Astrocyte of the spinal cord (primary cell): ENCODE results near the gene CD37.
"Not testable (repeated sequence)": the region's sequence is repeated elsewhere in the genome, so short reads cannot be mapped to it uniquely, and the experiment has no call there.

Experiments
- DNase-seq: peaks from one replicate; pipeline ENCODE4 v3.0.0; 2011; ENCODE audit warnings: low read depth, low spot score
- H3K4me3 ChIP-seq: 2 replicates; pipeline ENCODE4 v1.5.1; 2011; ENCODE audit warnings: low read depth, mild to moderate bottlenecking, low read length, moderate library complexity
- CTCF ChIP-seq: IDR thresholded peaks from 2 replicates; pipeline ENCODE4 v1.5.1; 2012; ENCODE audit warnings: low read depth, mild to moderate bottlenecking, low read length, inconsistent platforms
- in situ Hi-C: cut with HindIII; loops from 2 replicates; pipeline ENCODE4 v1.10.0; 2017; ENCODE audit warnings: low sequenced_read_pairs

The CD37 gene

GRCh38 chr19:49335071-49335783 is at the start of gene CD37:
CD37 (plus strand) TSS chr19:49335406; CDS start chr19:49335541, 135 bp downstream.
- in situ Hi-C loops: no loop called here
- no peak within 1 kb of the TSS for H3K4me3 ChIP-seq
- no peak for DNase-seq
- no peak for TF ChIP-seq CTCF

- in situ Hi-C loops: no loop called here
- TF ChIP-seq CTCF: no peak
- DNase-seq: no peak
Observed at GRCh38 chr19:49287141-49287770, 48.0 kb upstream of the CD37 start.

GRCh38 chr19:49288205-49288604 is 47.0 kb upstream of the CD37 start:
- H3K4me3 ChIP-seq, in situ Hi-C loops, DNase-seq: not testable (repeated sequence)

More at GRCh38 chr19:49287141-49287770, 48.0 kb upstream of the CD37 start:
- H3K4me3 ChIP-seq: no peak overlapping the region

GRCh38 chr19:49289286-49289685 is 45.9 kb upstream of the CD37 start:
- DNase-seq, in situ Hi-C loops: not testable (repeated sequence)

GRCh38 chr19:49290517-49290916 is 44.7 kb upstream of the CD37 start:
- no peak for DNase-seq
- H3K4me3 ChIP-seq: no peak overlapping the region
- no peak for TF ChIP-seq CTCF
- in situ Hi-C loops: no loop called here

More at GRCh38 chr19:49289286-49289685, 45.9 kb upstream of the CD37 start:
- H3K4me3 ChIP-seq: not testable (repeated sequence)

GRCh38 chr19:49294401-49294800 is 40.8 kb upstream of the CD37 start:
- H3K4me3 ChIP-seq: no peak overlapping the region
- in situ Hi-C loops: no loop called here
- no peak for DNase-seq
- TF ChIP-seq CTCF: no peak

- no peak for DNase-seq
- TF ChIP-seq CTCF: no peak
- no peak overlapping the region for H3K4me3 ChIP-seq
- in situ Hi-C loops: no loop called here
Observed at GRCh38 chr19:49295208-49295880, 39.9 kb upstream of the CD37 start.
